HG03025 (cell line): ENCODE measurements around the gene SAPCD1.
"Not testable (repeated sequence)": the region's sequence is repeated elsewhere in the genome, so short reads cannot be mapped to it uniquely, and the experiment has no call there.

ENCODE experiments used
- ATAC-seq: cut with Tn5 transposase; IDR thresholded peaks from one replicate; pipeline ENCODE4 v1.9.1; 2021; ENCODE audit warnings: mild to moderate bottlenecking, moderate library complexity; ENCODE audit not compliant: unreplicated experiment, low FRiP score

SAPCD1 gene

GRCh38 chr6:31795616-31796298 is 33.3 kb downstream of the SAPCD1 start, which contains the start of gene VARS1:
Gene VARS1, minus strand, starts transcription at chr6:31795752. Its CDS starts 535 bp downstream, at chr6:31795217.
- peak; percentile 62 for ATAC-seq

- ATAC-seq: no peak
These were observed 34.5 kb downstream of the SAPCD1 start for GRCh38 chr6:31796993-31797385.

- no peak for ATAC-seq
These were observed 35.1 kb downstream of the SAPCD1 start for GRCh38 chr6:31797588-31797987.

- no peak for ATAC-seq
These were observed 37.3 kb downstream of the SAPCD1 start for GRCh38 chr6:31799781-31800180.

GRCh38 chr6:31801031-31801927 is 38.8 kb downstream of the SAPCD1 start:
- not testable (repeated sequence) for ATAC-seq

GRCh38 chr6:31805939-31806469 is 43.5 kb downstream of the SAPCD1 start:
- no peak for ATAC-seq

- peak; percentile 83 for ATAC-seq
These were observed 44.2 kb downstream of the SAPCD1 start, which contains the start of gene LSM2 for GRCh38 chr6:31806470-31807272. Gene LSM2, minus strand, starts transcription at chr6:31806966. Its CDS starts 209 bp downstream, at chr6:31806757.

- not testable (repeated sequence) for ATAC-seq
These were observed 46.1 kb downstream of the SAPCD1 start for GRCh38 chr6:31808599-31808998.

- no peak for ATAC-seq
These were observed 49.2 kb downstream of the SAPCD1 start for GRCh38 chr6:31811645-31812044.

- no peak for ATAC-seq
These were observed 51.0 kb downstream of the SAPCD1 start for GRCh38 chr6:31813465-31813849.
